NCI-H226 (cell line): ENCODE measurements around the gene PAX6.

ENCODE experiments used
- DNase-seq: peaks from one replicate; pipeline ENCODE4 v3.0.0-alpha.2; 2015

PAX6 gene

GRCh38 chr11:31807799-31808667 lies 3.1 kb downstream of the PAX6 start:
- DNase-seq, result no peak

DNA sequence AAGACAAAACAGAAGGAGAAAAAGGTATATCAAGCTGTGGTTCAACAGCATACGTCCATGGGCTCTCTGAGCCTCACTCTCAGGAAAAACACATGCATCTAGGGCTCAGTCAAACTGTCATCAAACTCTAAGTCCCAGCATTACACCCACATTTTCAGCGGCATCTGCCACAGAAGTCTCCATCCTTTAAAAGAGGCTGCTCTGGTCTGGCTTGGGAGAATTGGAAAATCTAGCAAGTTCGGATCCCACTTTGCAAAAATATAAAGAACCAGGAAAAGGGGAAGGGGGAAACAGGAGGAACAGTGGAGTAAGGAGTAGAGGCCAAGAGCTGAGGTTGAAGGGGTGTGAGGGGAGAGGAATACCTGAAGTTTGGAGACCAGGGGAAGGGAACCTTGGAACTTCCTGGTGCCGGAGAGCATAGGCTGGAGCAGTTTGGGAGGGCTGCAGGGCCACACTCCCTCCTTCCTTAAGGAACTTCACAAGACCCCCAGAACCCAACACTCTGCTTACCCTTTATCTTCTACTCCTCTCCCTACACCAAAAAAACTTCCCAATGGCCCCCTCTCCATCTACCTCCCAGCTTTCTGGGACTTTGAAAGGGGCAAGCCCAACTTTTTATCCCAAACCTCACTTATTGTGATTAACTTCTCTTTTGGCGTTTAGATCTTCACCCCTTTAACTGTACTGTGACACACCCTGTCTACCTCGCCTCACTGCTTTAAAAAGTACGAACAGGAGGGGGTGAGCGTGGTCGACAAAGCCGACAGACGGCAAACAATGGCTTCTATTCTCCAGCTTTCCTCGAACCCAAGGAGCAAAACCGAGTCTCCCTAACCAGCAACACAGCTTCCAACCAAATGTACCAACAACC lies 4.0 kb downstream of the PAX6 start:
- no peak for DNase-seq

GRCh38 chr11:31806186-31806927 lies 4.8 kb downstream of the PAX6 start:
- DNase-seq, result no peak

DNA sequence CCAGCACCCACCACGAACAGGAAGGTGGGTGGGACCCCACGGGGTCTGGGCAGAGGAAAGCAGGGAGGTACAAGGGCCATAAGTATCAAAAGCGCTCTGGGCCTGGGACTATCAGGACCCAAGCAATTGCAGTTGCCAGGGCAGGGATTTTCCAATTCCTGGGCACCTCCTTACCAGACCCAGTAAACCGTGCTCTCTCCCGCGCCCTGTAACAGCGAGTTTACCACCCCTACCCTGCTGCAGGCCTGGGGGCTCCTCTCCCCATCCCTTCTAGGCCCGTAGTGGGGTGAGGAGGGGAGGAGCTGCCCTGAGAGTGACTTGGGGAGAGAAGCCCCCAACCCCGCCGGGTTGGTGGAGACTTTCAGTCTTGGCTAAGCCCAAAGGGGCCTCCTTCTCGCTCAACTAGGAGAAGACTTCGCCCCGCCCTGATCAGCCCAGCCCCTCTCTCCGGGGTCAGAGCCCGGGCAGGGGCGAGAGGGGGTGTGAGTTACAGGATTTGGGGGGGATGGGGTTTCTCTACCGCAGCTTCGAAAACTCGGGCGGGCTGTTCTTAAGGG lies 5.4 kb downstream of the PAX6 start:
- no peak for DNase-seq

DNA sequence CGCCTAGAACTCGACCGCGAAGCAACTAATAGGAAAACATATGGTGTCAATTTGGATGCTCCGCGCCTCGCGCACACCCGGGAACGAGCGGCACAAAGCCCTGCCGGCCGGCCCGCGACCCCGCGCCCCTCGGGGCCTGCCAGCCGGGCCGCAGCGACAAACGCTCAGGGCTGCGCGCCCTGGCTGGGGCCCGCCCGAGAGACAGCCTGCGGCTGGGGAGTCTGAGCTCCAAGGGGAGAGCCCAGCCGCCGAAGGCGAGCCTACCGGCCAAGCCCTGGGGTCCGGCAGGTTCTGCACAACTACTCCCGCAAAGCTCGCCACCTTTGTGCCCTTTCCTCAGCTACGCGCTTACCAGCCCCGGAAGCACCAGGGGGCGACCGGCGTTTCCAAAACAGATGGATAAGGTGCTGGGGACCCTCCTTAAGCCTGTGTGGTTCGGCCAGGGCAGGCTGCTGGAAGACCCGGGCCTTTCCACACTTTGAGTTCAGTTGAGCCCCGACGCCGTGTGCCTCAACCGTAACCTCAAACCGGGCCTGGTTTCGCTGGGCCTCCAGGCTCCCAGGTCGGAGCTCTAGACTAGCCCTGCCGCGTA lies 6.0 kb downstream of the PAX6 start:
- no peak for DNase-seq

DNA sequence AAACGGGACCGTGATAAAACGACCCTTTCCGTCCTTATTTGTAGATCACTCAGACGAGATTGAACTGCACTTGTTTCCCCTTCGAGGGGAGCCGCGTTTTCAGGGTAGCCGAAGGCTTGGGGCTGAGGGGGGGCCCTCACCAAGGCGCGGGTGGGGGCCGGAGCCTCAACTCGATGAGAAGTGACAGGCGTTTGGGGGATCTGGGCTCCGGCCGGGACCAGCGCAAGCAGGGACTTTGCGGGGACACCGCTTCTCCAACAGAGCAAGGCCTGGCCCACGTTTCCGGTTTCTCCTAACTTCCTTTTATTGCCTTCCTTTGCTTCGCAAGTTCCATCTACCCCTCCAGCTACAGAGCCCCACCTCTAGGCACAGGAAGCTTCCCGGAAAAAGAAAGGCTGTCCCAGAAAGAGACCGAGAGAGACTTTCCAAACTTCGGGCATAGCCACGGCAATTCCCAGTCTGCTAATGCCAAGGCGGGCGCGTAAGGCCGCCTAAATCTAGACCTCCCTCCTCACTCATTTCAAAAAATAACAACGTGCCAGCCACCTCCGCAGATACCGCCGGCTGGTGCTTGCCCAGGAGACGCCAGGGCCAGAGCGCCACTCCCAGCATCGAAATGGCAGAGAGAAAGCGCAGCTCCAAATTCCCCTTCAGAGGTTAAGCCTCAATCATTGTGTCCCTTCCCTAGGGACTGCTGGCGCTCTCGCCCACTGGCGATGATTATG lies 6.6 kb downstream of the PAX6 start:
- no peak for DNase-seq

DNA sequence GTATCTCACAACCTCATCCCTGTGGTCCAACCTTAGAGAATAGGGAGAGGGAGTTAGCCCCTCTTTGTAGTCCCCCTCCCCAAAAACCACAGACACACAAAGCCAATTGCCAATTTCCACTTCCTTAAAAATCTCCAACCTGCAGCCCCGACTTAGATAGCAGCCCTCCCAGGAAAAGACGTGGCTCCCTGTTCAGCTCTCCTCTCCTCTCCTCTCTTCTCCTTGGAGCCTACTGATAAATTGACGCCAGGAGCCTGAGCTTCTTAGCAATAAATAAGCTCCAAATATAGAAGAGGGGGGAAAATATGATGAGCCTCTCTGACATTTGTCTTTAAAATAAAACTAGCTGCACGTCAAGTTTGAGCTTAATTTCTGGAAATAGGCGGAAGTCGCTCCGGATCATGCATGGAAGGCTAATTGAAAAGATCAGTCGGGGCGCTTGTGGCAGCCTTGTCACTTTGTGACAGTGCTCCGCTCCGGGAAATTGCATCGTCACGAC lies 7.3 kb downstream of the PAX6 start:
- DNase-seq, result no peak

GRCh38 chr11:31802990-31803812 lies 7.9 kb downstream of the PAX6 start:
- DNase-seq, result no peak

DNA sequence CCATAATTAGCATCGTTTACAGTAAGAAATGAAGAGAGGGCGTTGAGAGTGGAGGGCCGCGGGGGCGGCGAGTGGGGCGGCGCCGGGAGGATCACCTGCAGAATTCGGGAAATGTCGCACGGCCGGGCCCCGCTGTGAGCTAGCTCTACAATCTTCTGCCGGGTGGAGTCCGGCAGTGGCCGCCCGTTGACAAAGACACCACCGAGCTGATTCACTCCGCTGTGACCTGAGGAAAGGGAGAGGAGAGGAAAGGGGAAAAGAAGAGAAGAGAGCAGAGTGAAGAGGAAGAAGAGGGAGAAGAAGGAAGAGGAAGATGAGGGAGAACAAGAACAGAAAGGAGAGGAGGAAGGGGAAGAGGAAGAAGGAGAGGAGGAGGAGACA lies 8.5 kb downstream of the PAX6 start:
- DNase-seq, result no peak

DNA sequence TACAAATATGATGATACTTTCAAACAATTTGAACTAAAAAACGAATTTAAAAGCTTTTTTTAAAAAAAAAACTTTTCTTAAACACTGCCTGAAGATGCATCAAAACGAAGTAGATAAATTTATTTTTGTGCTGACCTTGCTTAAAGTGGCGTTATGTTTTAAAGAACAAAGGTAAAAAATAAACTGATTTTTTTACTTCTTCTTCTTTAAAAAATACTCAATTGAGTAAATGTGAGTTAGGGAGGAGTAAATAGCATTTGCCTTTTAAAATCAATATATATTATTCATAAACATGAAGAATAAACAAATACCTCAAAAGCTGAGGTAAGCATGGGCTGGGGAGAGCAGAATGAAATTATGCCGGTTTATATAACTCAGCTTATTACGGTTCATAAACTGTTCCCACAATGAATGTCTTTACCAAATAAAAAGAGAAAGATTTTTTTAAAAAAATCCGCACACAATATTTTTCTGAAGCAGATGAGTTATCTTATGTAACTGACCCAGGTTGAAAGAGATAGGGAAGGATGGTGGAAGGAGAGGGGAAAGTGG lies 9.0 kb downstream of the PAX6 start:
- no peak for DNase-seq

GRCh38 chr11:31801298-31801702 lies 9.8 kb downstream of the PAX6 start:
- no peak for DNase-seq

- DNase-seq, result no peak
Observed at GRCh38 chr11:31800398-31801265, 10.5 kb downstream of the PAX6 start.

GRCh38 chr11:31799435-31800397 lies 11.4 kb downstream of the PAX6 start:
- DNase-seq, result no peak

GRCh38 chr11:31798554-31799434 lies 12.3 kb downstream of the PAX6 start:
- no peak for DNase-seq

- DNase-seq, result no peak
Observed at GRCh38 chr11:31798057-31798553, 13.0 kb downstream of the PAX6 start.

DNA sequence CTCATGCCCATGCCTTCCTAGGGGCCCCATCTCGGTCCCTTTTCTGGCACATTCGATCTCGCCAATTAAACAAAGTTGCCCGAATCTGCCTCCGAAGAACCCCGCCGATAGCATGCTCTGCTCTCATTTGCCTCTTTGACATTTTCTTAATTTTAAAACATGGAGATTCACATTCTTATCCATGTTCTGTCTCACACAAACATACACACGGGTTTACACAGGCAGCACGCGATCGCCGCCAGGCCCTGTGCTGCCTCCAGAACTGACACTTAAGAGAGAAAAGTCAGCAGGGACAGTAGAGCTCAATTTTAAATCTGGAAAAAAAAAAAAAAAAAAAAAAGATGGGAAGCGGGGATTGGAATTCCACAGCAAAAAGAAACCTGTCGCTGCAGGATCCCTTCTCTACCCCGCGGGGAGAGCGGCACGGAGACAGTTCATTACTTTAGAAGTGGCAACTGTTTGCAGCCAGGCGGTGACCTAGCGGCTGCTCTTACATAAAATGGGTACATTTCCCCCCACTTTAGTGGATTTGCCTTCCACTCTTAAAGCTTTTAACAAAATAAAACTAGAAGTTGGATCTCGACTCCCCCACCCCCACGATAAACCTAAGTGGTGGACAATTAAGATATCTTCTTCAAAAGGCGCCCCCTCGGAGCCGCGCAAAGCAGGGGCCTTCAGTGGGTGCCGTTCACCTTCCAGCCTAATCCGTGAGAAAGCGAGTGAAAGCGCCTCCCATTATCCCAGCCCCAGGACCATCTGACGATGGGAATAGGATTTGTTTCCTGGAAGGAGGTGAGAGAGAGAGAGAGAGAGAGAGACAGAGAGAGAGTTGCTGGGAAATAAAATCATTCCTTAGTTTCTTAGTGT lies 13.7 kb downstream of the PAX6 start:
- no peak for DNase-seq
